NCI-H2196 (cell line): ENCODE measurements around the gene ZNF385D.

Experiments used
- DNase-seq: peaks from one replicate; lab custom pipeline; 2025; ENCODE audit not compliant: unreplicated experiment; lab: John Stamatoyannopoulos, UW

ZNF385D gene

GRCh38 chr3:21462141-21462540 lies 288.9 kb downstream of the ZNF385D start:
- DNase-seq: no peak

- no peak for DNase-seq
Measured at GRCh38 chr3:21457084-21457483, 293.9 kb downstream of the ZNF385D start.

- no peak for DNase-seq
Measured at GRCh38 chr3:21449738-21450137, 301.3 kb downstream of the ZNF385D start.

GRCh38 chr3:21447476-21448151 lies 303.4 kb downstream of the ZNF385D start:
- DNase-seq: no peak

- no peak for DNase-seq
Measured at GRCh38 chr3:21446945-21447475, 304.0 kb downstream of the ZNF385D start.

GRCh38 chr3:21446027-21446426 lies 305.0 kb downstream of the ZNF385D start:
- no peak for DNase-seq

GRCh38 chr3:21441821-21442220 lies 309.2 kb downstream of the ZNF385D start:
- no peak for DNase-seq

GRCh38 chr3:21436835-21437234 lies 314.2 kb downstream of the ZNF385D start:
- DNase-seq: no peak

GRCh38 chr3:21435871-21436270 lies 315.1 kb downstream of the ZNF385D start:
- DNase-seq: no peak

GRCh38 chr3:21434310-21434709 lies 316.7 kb downstream of the ZNF385D start:
- no peak for DNase-seq

- no peak for DNase-seq
Measured at GRCh38 chr3:21433751-21434150, 317.3 kb downstream of the ZNF385D start.

GRCh38 chr3:21426920-21427319 lies 324.1 kb downstream of the ZNF385D start:
- no peak for DNase-seq

GRCh38 chr3:21425715-21426114 lies 325.3 kb downstream of the ZNF385D start:
- DNase-seq: no peak

- no peak for DNase-seq
Measured at GRCh38 chr3:21421096-21421495, 329.9 kb downstream of the ZNF385D start.

- no peak for DNase-seq
Measured at GRCh38 chr3:21417991-21418390, 333.0 kb downstream of the ZNF385D start.

- no peak for DNase-seq
Measured at GRCh38 chr3:21414506-21414905, 336.5 kb downstream of the ZNF385D start.

GRCh38 chr3:21411058-21411457 lies 340.0 kb downstream of the ZNF385D start:
- DNase-seq: no peak

GRCh38 chr3:21409401-21409800 lies 341.6 kb downstream of the ZNF385D start:
- no peak for DNase-seq

GRCh38 chr3:21407743-21408142 lies 343.3 kb downstream of the ZNF385D start:
- DNase-seq: no peak

GRCh38 chr3:21405671-21406667 lies 345.0 kb downstream of the ZNF385D start:
- no peak for DNase-seq

- no peak for DNase-seq
Measured at GRCh38 chr3:21398461-21398860, 352.5 kb downstream of the ZNF385D start.
